Measurements from ENCODE around the gene ARHGAP44. TPM values are rescaled to one million over a fixed set of nuclear protein-coding genes. Genes with fewer than 3 reads are reported as not detected.

The ARHGAP44 gene
- total and polyA plus RNA-seq, 7 donors, result 0.59 to 3.4 (median 1.7) TPM

DNA sequence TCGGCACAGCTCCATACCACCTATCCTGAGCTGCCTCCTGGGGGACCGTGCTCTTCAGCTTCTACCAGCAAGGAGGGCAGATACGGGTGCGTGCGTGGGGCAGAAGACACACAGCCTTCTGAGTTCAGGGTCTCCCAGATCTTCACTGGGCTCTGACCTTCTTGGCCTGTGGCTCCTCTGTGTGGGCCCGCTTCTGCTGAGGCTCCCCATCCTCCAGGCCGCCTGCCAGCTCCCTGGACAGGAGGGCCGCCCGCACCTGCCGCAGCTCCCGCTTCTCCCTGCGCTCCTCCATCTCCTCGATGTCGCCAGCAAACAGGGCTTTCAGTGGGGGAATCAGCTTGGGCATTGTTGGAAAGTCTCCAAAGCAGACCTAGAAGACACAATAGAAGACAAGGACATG, 203.4 kb downstream of the ARHGAP44 start:
- ATAC-seq (no peak), DNase-seq (no peak)
- peaks cover 13 to 74% of the 10 kb centered on the region in 2 donors for H3K36me3 ChIP-seq (ENCODE audit: insufficient read depth in 1 of 2, low read depth in 1 of 2)
- intact Hi-C loops (cut with DNase I), result no loop called here
- H3K27me3 ChIP-seq (ENCODE audit: insufficient read depth in 3 of 3, low read length in 2 of 3), result no peaks in the 10 kb centered on the region
- 87 to 92% (median 90%) methylated on average over 14 of the region's 14 CpGs for WGBS, 3 donors
- H3K9me3 ChIP-seq, result no peaks in the 10 kb centered on the region
- no peak overlapping the region for H3K4me3 ChIP-seq
- H3K4me1 ChIP-seq, result no peaks in the 10 kb centered on the region
- TF ChIP-seq, protein P1, sequence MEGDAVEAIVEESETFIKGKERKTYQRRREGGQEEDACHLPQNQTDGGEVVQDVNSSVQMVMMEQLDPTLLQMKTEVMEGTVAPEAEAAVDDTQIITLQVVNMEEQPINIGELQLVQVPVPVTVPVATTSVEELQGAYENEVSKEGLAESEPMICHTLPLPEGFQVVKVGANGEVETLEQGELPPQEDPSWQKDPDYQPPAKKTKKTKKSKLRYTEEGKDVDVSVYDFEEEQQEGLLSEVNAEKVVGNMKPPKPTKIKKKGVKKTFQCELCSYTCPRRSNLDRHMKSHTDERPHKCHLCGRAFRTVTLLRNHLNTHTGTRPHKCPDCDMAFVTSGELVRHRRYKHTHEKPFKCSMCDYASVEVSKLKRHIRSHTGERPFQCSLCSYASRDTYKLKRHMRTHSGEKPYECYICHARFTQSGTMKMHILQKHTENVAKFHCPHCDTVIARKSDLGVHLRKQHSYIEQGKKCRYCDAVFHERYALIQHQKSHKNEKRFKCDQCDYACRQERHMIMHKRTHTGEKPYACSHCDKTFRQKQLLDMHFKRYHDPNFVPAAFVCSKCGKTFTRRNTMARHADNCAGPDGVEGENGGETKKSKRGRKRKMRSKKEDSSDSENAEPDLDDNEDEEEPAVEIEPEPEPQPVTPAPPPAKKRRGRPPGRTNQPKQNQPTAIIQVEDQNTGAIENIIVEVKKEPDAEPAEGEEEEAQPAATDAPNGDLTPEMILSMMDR (IDR thresholded peaks at IDR 0.05), result no peak
- no peak overlapping the region for H3K27ac ChIP-seq

DNA sequence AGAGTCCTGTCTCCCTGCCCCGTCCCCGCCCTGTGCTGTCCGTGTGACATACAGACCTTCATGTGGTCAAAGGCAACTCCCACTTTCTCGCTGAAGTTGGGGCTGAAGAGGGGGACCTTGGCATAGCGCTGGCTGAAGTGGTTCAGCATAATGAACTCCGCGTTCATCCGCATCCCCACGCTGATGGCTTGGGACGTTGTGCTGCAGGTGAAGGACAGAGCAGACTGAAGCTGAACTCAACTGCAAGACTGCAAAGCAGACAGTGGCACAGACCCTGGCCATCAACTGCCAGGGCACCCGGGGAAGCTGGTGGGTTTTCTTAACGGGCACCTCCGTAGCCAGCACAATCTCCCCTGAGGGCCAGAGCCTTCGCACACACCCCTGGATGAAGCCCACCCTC, 204.3 kb downstream of the ARHGAP44 start:
- Histone ChIP-seq H3K36me3 (ENCODE audit: insufficient read depth in 1 of 2, low read depth in 1 of 2) (peaks cover 20 to 83% of the 10 kb centered on the region in 2 donors), H3K27ac (no peak overlapping the region), H3K4me3 (no peak overlapping the region), H3K9me3 (no peaks in the 10 kb centered on the region), H3K27me3 (ENCODE audit: insufficient read depth in 3 of 3, low read length in 2 of 3) (no peaks in the 10 kb centered on the region), H3K4me1 (no peaks in the 10 kb centered on the region)
- ATAC-seq (no peak), DNase-seq (no peak)
- 88 to 95% (median 92%) methylated on average over 14 of the region's 14 CpGs for WGBS, 3 donors
- TF ChIP-seq, protein P1 (IDR thresholded peaks at IDR 0.05), result no peak
- intact Hi-C loops (cut with DNase I), result no loop called here

DNA sequence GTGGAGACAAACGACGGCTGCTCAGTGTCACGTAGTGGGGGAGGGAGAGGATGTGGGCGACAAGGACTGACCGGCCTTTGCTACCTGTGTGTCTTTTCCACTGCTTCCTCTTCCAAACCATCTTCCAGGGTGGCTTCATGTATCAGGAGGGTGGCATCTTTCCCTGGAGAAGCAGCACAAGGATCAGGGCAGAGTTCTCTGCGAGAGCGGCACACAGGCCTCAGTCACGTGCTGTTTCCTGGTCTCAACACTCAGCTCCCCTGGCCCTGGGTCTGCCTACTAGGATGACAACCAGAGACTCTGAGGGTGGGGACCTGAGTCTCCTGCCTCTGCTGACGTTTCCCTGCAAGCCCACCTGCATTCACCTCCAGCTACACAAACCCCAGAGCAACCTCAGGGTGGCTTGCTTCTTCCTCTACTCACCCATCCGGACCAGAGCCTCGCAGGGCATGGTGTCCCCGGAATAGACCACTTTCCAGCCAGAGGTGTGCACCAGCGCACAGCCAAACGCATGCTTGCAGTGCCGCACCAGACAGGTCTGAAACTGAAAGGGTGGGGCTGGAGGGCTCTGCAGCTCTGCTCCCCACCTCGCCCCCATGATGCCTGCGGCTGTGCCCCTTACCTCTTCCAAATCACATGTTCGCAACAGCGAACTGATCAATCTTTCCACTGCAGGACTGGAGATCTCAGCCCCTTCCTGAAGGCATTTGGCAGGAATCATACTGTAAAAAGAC, 205.2 kb downstream of the ARHGAP44 start:
- H3K36me3 ChIP-seq (ENCODE audit: insufficient read depth in 1 of 2, low read depth in 1 of 2), result peaks cover 20 to 92% of the 10 kb centered on the region in 2 donors
- H3K27ac ChIP-seq, result no peak overlapping the region
- H3K4me3 ChIP-seq, result no peak overlapping the region
- no peaks in the 10 kb centered on the region for H3K4me1 ChIP-seq
- ATAC-seq (no peak), DNase-seq (no peak)
- WGBS, 3 donors, result 88 to 91% (median 90%) methylated on average over 19 of the region's 19 CpGs
- TF ChIP-seq, protein P1 (IDR thresholded peaks at IDR 0.05), result no peak
- intact Hi-C loops (cut with DNase I), result no loop called here
- H3K9me3 ChIP-seq, result no peaks in the 10 kb centered on the region
- H3K27me3 ChIP-seq (ENCODE audit: insufficient read depth in 3 of 3, low read length in 2 of 3), result no peaks in the 10 kb centered on the region

DNA sequence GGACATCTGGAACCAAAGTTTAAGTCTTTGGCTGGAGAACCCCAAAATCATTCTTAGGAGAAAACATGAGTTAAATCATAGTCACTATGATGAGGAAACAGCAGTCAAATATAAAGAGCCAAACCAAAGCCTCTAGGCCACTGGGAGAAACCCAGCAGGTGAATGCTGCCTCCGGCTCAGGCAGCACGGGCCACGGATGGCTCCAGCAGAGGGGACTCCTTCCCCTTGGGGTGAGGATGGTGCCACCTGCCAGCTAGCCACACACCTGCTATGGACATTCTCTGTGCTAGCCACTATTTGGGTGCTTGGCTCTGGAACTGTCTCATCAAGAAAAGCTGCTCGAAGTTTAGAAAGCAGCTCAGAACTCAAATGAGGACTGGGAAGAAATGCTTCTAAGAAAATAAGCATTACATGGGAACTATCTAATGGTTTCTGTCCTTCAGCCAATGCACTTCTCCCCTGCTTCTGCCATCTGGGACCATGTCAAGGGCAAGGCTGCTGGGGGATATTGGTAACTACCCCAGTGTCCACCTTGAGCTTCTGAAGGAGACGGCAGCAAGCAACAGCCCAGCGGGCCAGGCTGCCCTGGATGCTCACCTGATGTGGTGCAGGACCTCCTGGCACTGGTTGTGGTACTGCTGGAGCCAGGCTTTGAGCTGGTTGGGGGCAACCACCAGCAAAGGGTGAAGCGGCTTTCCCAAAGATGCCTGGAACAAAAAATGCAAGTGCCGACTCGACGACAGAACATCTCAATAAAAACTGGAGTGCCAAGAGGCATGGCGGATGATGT, 206.0 kb downstream of the ARHGAP44 start:
- H3K27me3 ChIP-seq (ENCODE audit: insufficient read depth in 3 of 3, low read length in 2 of 3), result no peaks in the 10 kb centered on the region
- WGBS, 3 donors, result 87 to 92% (median 89%) methylated on average over 11 of the region's 11 CpGs
- no peak for ATAC-seq
- H3K4me3 ChIP-seq, result no peak overlapping the region
- no peak for DNase-seq
- intact Hi-C loops (cut with DNase I), result no loop called here
- peaks cover 22 to 100% of the 10 kb centered on the region in 2 donors for H3K36me3 ChIP-seq (ENCODE audit: insufficient read depth in 1 of 2, low read depth in 1 of 2)
- no peaks in the 10 kb centered on the region for H3K4me1 ChIP-seq
- H3K9me3 ChIP-seq, result no peaks in the 10 kb centered on the region
- H3K27ac ChIP-seq, result no peak overlapping the region
- TF ChIP-seq, protein P1 (IDR thresholded peaks at IDR 0.05), result no peak

Measured in psoas muscle (tissue), 8 donors.